Skin epidermis (tissue), 12 donors: ENCODE data around the gene SLC35G1.

Source experiments
- H3K27ac ChIP-seq, 21 experiments: fragments of 200-600 bp; sonication (generic) in 11 of 21; one replicate each; pipeline ENCODE4 v1.5.0; 2020; ENCODE audit warnings: mild to moderate bottlenecking in 3 of 21, inconsistent platforms in 2 of 21, moderate library complexity in 2 of 21
- H3K4me3 ChIP-seq, 7 experiments: fragments of 200-600 bp; sonication (generic) in 2 of 7; one replicate each; pipeline ENCODE4 v1.5.0; 2020; ENCODE audit warnings: inconsistent platforms in 2 of 7, mild to moderate bottlenecking in 2 of 7, moderate library complexity in 1 of 7

Gene SLC35G1

DNA sequence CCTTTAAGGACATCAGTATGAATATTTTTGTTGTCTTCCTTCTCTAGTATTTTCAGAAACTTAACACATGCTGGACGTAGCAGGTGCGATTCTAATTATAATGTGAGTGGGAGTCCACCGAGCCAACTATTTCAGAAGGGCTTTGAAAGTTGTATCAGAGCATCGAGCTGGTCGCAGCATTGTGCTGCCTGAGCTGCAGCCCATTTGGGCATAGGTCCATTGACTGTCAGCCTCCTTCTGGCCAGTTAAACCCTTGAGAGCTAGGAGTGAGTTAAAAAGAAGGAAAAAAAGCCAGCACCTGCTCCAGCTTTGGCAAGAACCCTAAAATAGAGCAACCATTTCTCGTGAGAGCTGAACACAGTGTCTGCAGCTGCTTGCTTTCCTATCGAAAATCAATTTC lies 47.8 kb downstream of the SLC35G1 start:
- no peak overlapping the region for H3K4me3 ChIP-seq
- H3K27ac ChIP-seq: no peak overlapping the region

DNA sequence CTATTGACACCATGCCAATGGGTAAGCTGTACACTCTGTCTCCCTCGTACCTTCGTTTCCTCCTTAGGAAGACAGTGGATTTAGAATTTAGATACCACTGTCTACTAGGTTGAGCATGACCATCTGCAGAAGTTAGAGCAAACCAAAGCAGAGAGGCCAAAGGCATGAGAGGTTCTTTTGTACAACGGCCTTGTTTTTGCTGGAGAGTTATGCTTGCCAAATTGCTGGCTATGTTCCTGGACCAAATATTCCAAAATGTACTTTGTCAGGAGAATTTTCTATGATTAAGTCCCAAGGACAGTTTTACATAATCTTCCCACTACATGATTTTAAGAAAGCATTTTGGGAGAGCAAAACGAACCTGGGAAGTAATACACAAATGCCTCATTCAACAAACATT lies 52.0 kb downstream of the SLC35G1 start:
- no peak overlapping the region for H3K27ac ChIP-seq
- no peak overlapping the region for H3K4me3 ChIP-seq

DNA sequence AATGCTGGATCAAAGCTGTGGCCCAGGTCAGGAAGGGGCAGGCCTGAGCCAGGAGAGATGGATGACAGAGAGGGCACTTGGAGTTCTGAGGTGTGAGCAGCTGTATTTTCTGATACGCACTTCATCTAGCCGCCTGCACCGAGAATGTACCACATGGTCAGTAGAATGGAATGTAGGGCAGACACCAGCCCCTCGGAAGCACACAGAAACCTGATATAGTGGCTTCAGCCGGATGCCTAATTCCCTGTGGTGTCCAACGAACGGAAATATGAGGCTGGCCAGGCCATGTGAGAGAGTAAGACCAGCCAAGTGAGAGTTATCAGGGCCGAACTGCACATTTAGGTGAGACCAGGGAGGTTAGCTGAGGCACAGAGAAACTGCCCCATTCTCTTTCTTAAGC lies 53.3 kb downstream of the SLC35G1 start:
- no peak overlapping the region for H3K27ac ChIP-seq
- H3K4me3 ChIP-seq: no peak overlapping the region

DNA sequence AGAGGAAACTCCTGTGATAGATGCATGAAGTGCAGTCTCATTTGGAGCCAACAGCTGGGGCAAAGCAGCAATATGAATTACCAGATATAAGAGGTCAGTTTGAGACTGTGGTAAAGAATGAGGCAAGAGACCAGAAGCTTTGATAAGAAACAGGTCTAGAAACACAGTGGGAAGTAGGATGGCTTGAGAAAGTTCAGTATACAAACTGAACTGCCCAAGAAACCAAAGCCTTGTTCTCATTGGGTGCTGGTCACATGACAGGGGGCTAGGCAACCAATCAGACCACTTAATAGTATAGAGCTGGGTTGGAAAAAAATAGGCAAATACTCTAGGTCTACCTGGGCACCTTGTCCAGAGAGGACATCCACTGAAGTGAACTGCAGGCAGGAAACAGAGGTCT lies 53.7 kb downstream of the SLC35G1 start:
- H3K4me3 ChIP-seq: no peak overlapping the region
- no peak overlapping the region for H3K27ac ChIP-seq

DNA sequence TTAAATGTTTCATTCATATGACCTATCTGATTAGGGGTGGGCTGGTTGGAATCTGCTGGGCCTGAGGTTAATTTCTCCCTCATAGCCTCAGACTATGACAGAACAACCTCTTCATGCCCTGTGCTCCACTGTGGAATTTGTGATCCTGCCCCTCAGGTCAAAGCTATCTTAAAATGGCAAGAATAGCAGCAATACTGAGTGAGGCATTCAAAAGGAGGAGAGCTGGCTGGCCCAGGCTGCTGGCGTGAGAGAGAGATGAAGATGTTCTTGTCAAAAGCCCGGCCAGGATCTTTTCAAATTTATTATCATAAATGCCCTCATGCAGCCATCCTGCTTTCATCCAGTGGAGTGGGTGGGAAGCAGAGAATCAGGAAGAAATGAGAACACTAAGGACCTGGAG lies 58.1 kb downstream of the SLC35G1 start:
- no peak overlapping the region for H3K4me3 ChIP-seq
- H3K27ac ChIP-seq: no peak overlapping the region
